Heart left ventricle (tissue), 16 donors: ENCODE data around the gene TMEM176B. TPM values are rescaled to one million over a fixed set of nuclear protein-coding genes. Genes with fewer than 3 reads are reported as not detected.
"Not testable (repeated sequence)": the region's sequence is repeated elsewhere in the genome, so short reads cannot be mapped to it uniquely, and the experiment has no call there.

Source experiments
- ATAC-seq, 4 donors: fragments of 200-7000 bp; cut with Tn5 transposase; one replicate each; pipeline ENCODE4 v1.9.1; 2020 to 2022; ENCODE audit warnings: moderate library complexity in 4 of 4, mild to moderate bottlenecking in 3 of 4, moderate number of reproducible peaks in 1 of 4
- DNase-seq, 5 donors: peaks; one replicate each; pipeline ENCODE4 v3.0.0-alpha.2; 2020
- H3K27ac ChIP-seq, 12 donors: fragments of 200-600 bp; sonication (generic) in 4 of 12; one replicate each; pipeline versions ENCODE4 v1.5.0 to v1.8.0; 2016 to 2022; ENCODE audit warnings: mild to moderate bottlenecking in 2 of 12
- H3K27me3 ChIP-seq, 9 donors: fragments of 200-600 bp; sonication (generic) in 2 of 9; one replicate each; pipeline versions ENCODE4 v1.5.1 to v1.8.0; 2016 to 2022; ENCODE audit warnings: mild to moderate bottlenecking in 3 of 9
- H3K36me3 ChIP-seq, 9 donors: fragments of 200-600 bp; sonication (generic) in 2 of 9; one replicate each; pipeline versions ENCODE4 v1.5.0 to v1.8.0; 2018 to 2022; ENCODE audit warnings: mild to moderate bottlenecking in 2 of 9
- H3K4me1 ChIP-seq, 12 donors: fragments of 200-600 bp; sonication (generic) in 4 of 12; one replicate each; pipeline versions ENCODE4 v1.5.0 to v1.8.0; 2016 to 2022; ENCODE audit warnings: mild to moderate bottlenecking in 3 of 12
- H3K4me3 ChIP-seq, 12 donors: fragments of 200-600 bp; sonication (generic) in 4 of 12; one replicate each; pipeline versions ENCODE4 v1.5.0 to v1.8.0; 2017 to 2022; ENCODE audit warnings: mild to moderate bottlenecking in 9 of 12, moderate library complexity in 4 of 12
- H3K9me3 ChIP-seq, 12 donors: fragments of 200-600 bp; sonication (generic) in 4 of 12; one replicate each; pipeline versions ENCODE4 v1.5.0 to v1.8.0; 2016 to 2022; ENCODE audit warnings: mild to moderate bottlenecking in 1 of 12
- CTCF ChIP-seq, 12 donors: fragments of 200-600 bp; sonication (generic) in 4 of 12; IDR thresholded peaks; one replicate each; pipeline versions ENCODE4 v1.5.0 to v1.8.0; 2018 to 2022; ENCODE audit warnings: antibody characterized with exemption in 12 of 12, mild to moderate bottlenecking in 5 of 12
- POLR2A ChIP-seq, 2 donors: fragments of 450-650 bp; IDR thresholded peaks; one replicate each; pipeline ENCODE4 v1.6.1; 2017; ENCODE audit warnings: antibody characterized with exemption in 2 of 2, mild to moderate bottlenecking in 2 of 2, moderate library complexity in 2 of 2
- WGBS, 4 donors: extraction: QIAGEN DNeasy Blood & Tissue Kit in 2 of 4; methylation state at CpG; one replicate each; pipeline versions ENCODE4 v1.1.5 to v1.1.7; 2013 to 2018; 5-methylcytosine and 5-hydroxymethylcytosine counted together
- intact Hi-C, 10 donors: fragments of 100-400 bp; cut with DNase I; formaldehyde crosslinking; loops; one replicate each; pipeline versions ENCODE4 v1.11.1 to v1.14.2; 2022
- polyA plus RNA-seq, 2 donors: library from polyadenylated mRNA; stranded (reverse); fragments of 200-250 nt; gene quantifications; one replicate each; pipeline ENCODE4 v1.2.3, GENCODE V29; 2013
- total RNA-seq, 9 donors: library from RNA; depleted of rRNA in 2 of 9; stranded (reverse); fragments of >200 nt in 2 of 9; fragmentation: NEBNext Ultra II Directional in 3 of 9; extraction: Animal tissue kit (Norgen Biotek cat#: 25700) in 3 of 9; gene quantifications; one replicate each; pipeline versions ENCODE4 v1.1.0 to v1.2.4, GENCODE V29; 2016 to 2023
- donor health status: ischemic (EF 13 %, LVEDD 7.1; RV severe dilation, severe dysfunction).
- donor health status: healthy with polysubstance abuse.
- donor health status: DM: no; HTN: yes; CAD: no.
- donor health status: DM: no; HTN: no; CAD: no.
- donor health status: ischemic (EF 25% LVEDD 6.9; RV normal size, moderate dysfunction).
- donor health status: ischemic (EF 25% LVEDD 5.7; RV mildly dilated, moderate dysfunction).
- donor health status: healthy.
- donor health status: DM: yes; HTN: yes; CAD: no.
- donor health status: ischemic (EF 35%, LVEDD 5.7; RV mildly dilated, moderate dysfunction).
- donor health status: nonischemic (EF 11% LVEDD 7.7; RV severe dilation, severe dysfunction).
- donor health status: DM: yes; HTN: yes; CAD: no.
- donor health status: PGD.
- donor health status: ischemic (EF 29% LVEDD 5.4; RV normal size, mild dysfunction).
- donor health status: nonischemic (EF 23%, LVEDD 6.1; RV moderate dilation, normal function).

The TMEM176B gene
- total and polyA plus RNA-seq, 11 donors: 18.9 to 137 (median 84.3) TPM

- TF ChIP-seq CTCF (IDR thresholded peaks at IDR 0.05) (no peak), POLR2A (IDR thresholded peaks at IDR 0.05) (no peak)
- H3K4me1 ChIP-seq: peaks cover 0 to 17% (median 7%) of the 10 kb centered on the region in 12 donors
- H3K9me3 ChIP-seq: peaks cover 0 to 28% (median 10%) of the 10 kb centered on the region in 12 donors
- no peak overlapping the region for H3K4me3 ChIP-seq
- no peaks in the 10 kb centered on the region for H3K27me3 ChIP-seq
- WGBS, 4 donors: 92 to 98% (median 96%) methylated on average over 2 of the region's 2 CpGs
- no peak for DNase-seq
- intact Hi-C loops: no loop called here
- H3K27ac ChIP-seq: no peak overlapping the region
- no peaks in the 10 kb centered on the region for H3K36me3 ChIP-seq
- no peak for ATAC-seq
Observed at GRCh38 chr7:150818971-150819370, 18.8 kb upstream of the TMEM176B start.

GRCh38 chr7:150814328-150815001 is 14.3 kb upstream of the TMEM176B start:
- ATAC-seq (no peak), DNase-seq (no peak)
- Histone ChIP-seq H3K4me1 (no peaks in the 10 kb centered on the region), H3K27me3 (no peaks in the 10 kb centered on the region), H3K27ac (no peak overlapping the region), H3K4me3 (no peak overlapping the region), H3K36me3 (no peaks in the 10 kb centered on the region), H3K9me3 (peaks cover 0 to 22% (median 9%) of the 10 kb centered on the region in 12 donors)
- WGBS, 4 donors: 73 to 84% (median 80%) methylated on average over 7 of the region's 7 CpGs
- TF ChIP-seq POLR2A (IDR thresholded peaks at IDR 0.05) (no peak), CTCF (IDR thresholded peaks at IDR 0.05) (no peak)
- intact Hi-C loops: no loop called here

GRCh38 chr7:150807616-150808438 is 7.7 kb upstream of the TMEM176B start:
- DNase-seq, ATAC-seq, H3K27ac ChIP-seq, intact Hi-C loops, H3K4me3 ChIP-seq, H3K27me3 ChIP-seq: not testable (repeated sequence)
- Histone ChIP-seq H3K4me1 (peaks cover 0 to 15% (median 0%) of the 10 kb centered on the region in 12 donors), H3K36me3 (peaks cover 0 to 17% (median 0%) of the 10 kb centered on the region in 9 donors), H3K9me3 (peaks cover 0 to 21% (median 8%) of the 10 kb centered on the region in 12 donors)
- WGBS, 4 donors: 78 to 84% (median 83%) methylated on average over 11 to 13 of the region's 13 CpGs

- peaks cover 0 to 17% (median 0%) of the 10 kb centered on the region in 9 donors for H3K36me3 ChIP-seq
- peaks cover 0 to 18% (median 8%) of the 10 kb centered on the region in 12 donors for H3K9me3 ChIP-seq
- TF ChIP-seq CTCF (IDR thresholded peaks at IDR 0.05) (no peak), POLR2A (IDR thresholded peaks at IDR 0.05) (no peak)
- ATAC-seq (no peak), DNase-seq (no peak)
- no peak overlapping the region for H3K27ac ChIP-seq
- H3K4me1 ChIP-seq: peaks cover 0 to 23% (median 0%) of the 10 kb centered on the region in 12 donors
- H3K27me3 ChIP-seq: peaks cover 0 to 7% (median 0%) of the 10 kb centered on the region in 9 donors
- 68 to 84% (median 83%) methylated on average over 2 of the region's 2 CpGs for WGBS, 4 donors
- H3K4me3 ChIP-seq: no peak overlapping the region
- intact Hi-C loops: no loop called here
Observed at GRCh38 chr7:150806863-150807262, 6.7 kb upstream of the TMEM176B start.
